ENCODE data around the gene ERCC4. TPM values are rescaled to one million over a fixed set of nuclear protein-coding genes. Genes with fewer than 3 reads are reported as not detected.
"Not testable (repeated sequence)": the region's sequence is repeated elsewhere in the genome, so short reads cannot be mapped to it uniquely, and the experiment has no call there.

ERCC4 gene
- 7.4 TPM for polyA plus RNA-seq (2012; ENCODE audit: insufficient read depth, insufficient read length)

- peak within 1 kb of the TSS; percentile 77 for H3K4me3 ChIP-seq (ENCODE audit: low read length)
- DNase-seq (ENCODE audit: low read depth, low spot score) = peak; percentile 98
Observed at GRCh38 chr16:13919683-13920509, at the start of gene ERCC4. TSS of gene ERCC4 (plus strand) at chr16:13920154. CDS start at chr16:13920166, 12 bp downstream.

GRCh38 chr16:13873835-13874438 lies 46.0 kb upstream of the ERCC4 start:
- no peak overlapping the region for H3K4me3 ChIP-seq (ENCODE audit: low read length)
- DNase-seq (ENCODE audit: low read depth, low spot score) = no peak

GRCh38 chr16:13875614-13876284 lies 44.2 kb upstream of the ERCC4 start:
- DNase-seq (ENCODE audit: low read depth, low spot score) = no peak
- H3K4me3 ChIP-seq (ENCODE audit: low read length) = no peak overlapping the region

- H3K4me3 ChIP-seq (ENCODE audit: low read length) = no peak overlapping the region
- DNase-seq (ENCODE audit: low read depth, low spot score) = no peak
Observed at GRCh38 chr16:13883276-13883675, 36.7 kb upstream of the ERCC4 start.

- no peak for DNase-seq (ENCODE audit: low read depth, low spot score)
- no peak overlapping the region for H3K4me3 ChIP-seq (ENCODE audit: low read length)
Observed at GRCh38 chr16:13883881-13884280, 36.1 kb upstream of the ERCC4 start.

GRCh38 chr16:13885700-13886099 lies 34.3 kb upstream of the ERCC4 start:
- no peak overlapping the region for H3K4me3 ChIP-seq (ENCODE audit: low read length)
- DNase-seq (ENCODE audit: low read depth, low spot score) = no peak

- H3K4me3 ChIP-seq (ENCODE audit: low read length) = no peak overlapping the region
Observed at GRCh38 chr16:13886608-13887007, 33.3 kb upstream of the ERCC4 start.

GRCh38 chr16:13889323-13889722 lies 30.6 kb upstream of the ERCC4 start:
- DNase-seq (ENCODE audit: low read depth, low spot score); H3K4me3 ChIP-seq (ENCODE audit: low read length): not testable (repeated sequence)

More at GRCh38 chr16:13886608-13887007, 33.3 kb upstream of the ERCC4 start:
- DNase-seq (ENCODE audit: low read depth, low spot score) = no peak

GRCh38 chr16:13892301-13892700 lies 27.7 kb upstream of the ERCC4 start:
- DNase-seq (ENCODE audit: low read depth, low spot score) = no peak
- no peak overlapping the region for H3K4me3 ChIP-seq (ENCODE audit: low read length)

GRCh38 chr16:13895516-13895915 lies 24.4 kb upstream of the ERCC4 start:
- no peak overlapping the region for H3K4me3 ChIP-seq (ENCODE audit: low read length)
- DNase-seq (ENCODE audit: low read depth, low spot score) = no peak

- DNase-seq (ENCODE audit: low read depth, low spot score) = no peak
Observed at GRCh38 chr16:13896543-13897182, 23.3 kb upstream of the ERCC4 start.

GRCh38 chr16:13897806-13898205 lies 22.1 kb upstream of the ERCC4 start:
- H3K4me3 ChIP-seq (ENCODE audit: low read length) = no peak overlapping the region
- no peak for DNase-seq (ENCODE audit: low read depth, low spot score)

More at GRCh38 chr16:13896543-13897182, 23.3 kb upstream of the ERCC4 start:
- no peak overlapping the region for H3K4me3 ChIP-seq (ENCODE audit: low read length)

GRCh38 chr16:13898233-13898632 lies 21.7 kb upstream of the ERCC4 start:
- no peak overlapping the region for H3K4me3 ChIP-seq (ENCODE audit: low read length)
- no peak for DNase-seq (ENCODE audit: low read depth, low spot score)

GRCh38 chr16:13902052-13902451 lies 17.9 kb upstream of the ERCC4 start:
- no peak overlapping the region for H3K4me3 ChIP-seq (ENCODE audit: low read length)
- DNase-seq (ENCODE audit: low read depth, low spot score) = no peak

GRCh38 chr16:13902677-13903076 lies 17.3 kb upstream of the ERCC4 start:
- DNase-seq (ENCODE audit: low read depth, low spot score) = no peak
- H3K4me3 ChIP-seq (ENCODE audit: low read length) = no peak overlapping the region

- DNase-seq (ENCODE audit: low read depth, low spot score) = no peak
- H3K4me3 ChIP-seq (ENCODE audit: low read length) = no peak overlapping the region
Observed at GRCh38 chr16:13904179-13904691, 15.7 kb upstream of the ERCC4 start.

- DNase-seq (ENCODE audit: low read depth, low spot score); H3K4me3 ChIP-seq (ENCODE audit: low read length): not testable (repeated sequence)
Observed at GRCh38 chr16:13904822-13905221, 15.1 kb upstream of the ERCC4 start.

GRCh38 chr16:13906168-13907089 lies 13.5 kb upstream of the ERCC4 start:
- no peak for DNase-seq (ENCODE audit: low read depth, low spot score)
- no peak overlapping the region for H3K4me3 ChIP-seq (ENCODE audit: low read length)
